G401.6 (cell line): ENCODE measurements around the gene TEKTIP1.
A peak's percentile ranks its signal among the peaks of the same experiment; 100 is the strongest.
"Not testable (repeated sequence)": the region's sequence is repeated elsewhere in the genome, so short reads cannot be mapped to it uniquely, and the experiment has no call there.

Source experiments
- FAIRE-seq: peaks from 2 replicates; lab custom pipeline; 2012; peaks lifted over from hg19 to GRCh38; lab: Jason Lieb, UNC

Gene TEKTIP1

DNA sequence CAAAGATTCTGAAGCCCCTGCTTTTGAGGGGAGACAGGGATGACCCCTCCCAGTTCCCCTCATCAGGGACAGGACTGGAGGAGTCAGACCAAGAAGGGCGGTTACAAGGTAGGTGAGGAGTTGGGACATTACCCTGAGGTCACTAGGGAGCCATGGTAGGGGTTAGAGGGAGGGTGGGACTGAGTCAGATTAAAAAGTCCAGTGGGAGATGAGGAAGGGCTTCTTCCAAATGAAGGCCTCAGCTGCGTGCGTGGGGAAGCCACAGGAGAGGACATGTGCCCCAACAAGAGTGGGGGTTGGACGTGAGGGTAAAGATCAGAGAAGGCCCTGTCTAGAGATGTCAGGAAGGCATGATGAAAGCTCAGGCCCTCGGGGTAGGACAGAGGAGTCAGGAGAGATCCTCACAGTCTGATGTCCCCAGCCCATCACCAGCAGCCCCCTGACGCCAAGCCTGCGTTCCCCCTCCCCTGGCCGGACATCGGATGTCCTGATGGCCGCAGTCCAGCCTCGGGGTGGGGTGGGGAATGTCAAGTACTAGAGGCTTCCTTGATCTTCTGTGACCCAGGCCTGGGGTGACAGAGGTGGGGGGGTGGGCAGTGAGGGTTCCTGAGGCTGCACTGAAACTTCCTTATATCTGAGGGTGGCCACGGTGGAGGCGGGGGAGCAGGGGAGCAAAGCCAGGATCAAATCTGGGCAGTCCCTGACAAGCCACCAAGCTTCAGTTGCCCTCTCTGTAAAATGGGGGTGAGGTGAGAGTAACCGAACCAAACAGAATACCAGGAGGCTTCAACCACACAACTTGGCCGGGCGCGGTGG is 24.9 kb downstream of the TEKTIP1 start:
- FAIRE-seq: no peak

DNA sequence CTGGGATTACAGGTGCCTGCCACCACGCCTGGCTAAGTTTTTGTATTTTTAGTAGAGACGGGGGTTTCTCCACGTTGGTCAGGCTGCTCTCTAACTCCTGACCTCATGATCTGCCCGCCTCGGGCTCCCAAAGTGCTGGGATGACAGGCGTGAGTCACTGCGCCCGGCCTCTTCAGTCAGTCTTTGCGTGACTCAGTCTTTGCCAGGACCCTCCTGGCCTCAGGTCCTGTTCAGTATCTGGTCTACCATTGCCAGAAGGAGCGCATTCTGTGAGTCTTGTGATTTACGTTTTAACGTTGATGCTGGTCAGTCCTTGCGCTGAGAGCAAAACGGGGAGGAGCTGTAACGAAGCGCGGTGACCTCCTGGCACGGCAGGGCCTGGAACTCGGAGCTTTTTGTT is 26.2 kb downstream of the TEKTIP1 start:
- FAIRE-seq: no peak

DNA sequence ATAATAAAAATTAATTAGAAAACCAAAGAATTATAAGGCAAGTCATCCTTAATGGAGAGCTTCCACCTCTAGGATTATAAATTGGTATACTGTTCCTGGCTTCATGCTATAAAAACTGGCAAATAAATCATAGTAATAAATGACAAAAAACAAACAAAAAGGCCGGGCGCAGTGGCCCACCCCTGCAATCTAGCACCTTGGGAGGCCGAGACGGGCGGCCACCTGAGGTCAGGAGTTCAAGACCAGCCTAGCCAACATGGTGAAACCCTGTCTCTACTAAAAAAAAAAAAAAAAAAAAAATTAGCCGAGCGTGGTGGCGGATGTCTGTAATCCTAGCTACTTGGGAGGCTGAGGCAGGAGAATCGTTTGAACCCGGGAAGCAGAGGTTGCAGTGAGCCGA is 31.1 kb downstream of the TEKTIP1 start:
- not testable (repeated sequence) for FAIRE-seq

DNA sequence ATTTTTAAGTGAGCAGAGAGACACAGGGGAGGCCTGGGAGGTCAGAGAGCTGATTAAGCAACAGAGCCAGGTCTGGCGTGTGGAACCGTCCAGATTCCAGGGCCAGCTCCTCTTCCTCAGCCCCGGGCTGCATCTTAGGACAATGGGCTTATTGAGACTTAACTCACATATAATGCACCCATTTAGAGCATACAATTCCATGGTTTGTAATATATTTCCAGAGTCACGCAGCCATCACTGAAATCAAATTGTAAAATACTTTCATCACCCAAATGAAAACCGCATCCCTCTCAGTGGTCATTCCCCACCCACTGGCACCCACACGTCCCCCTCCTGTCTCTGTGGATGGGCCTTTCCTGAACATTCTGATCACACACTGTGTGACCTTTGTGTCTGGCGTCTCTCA is 31.6 kb downstream of the TEKTIP1 start:
- no peak for FAIRE-seq

DNA sequence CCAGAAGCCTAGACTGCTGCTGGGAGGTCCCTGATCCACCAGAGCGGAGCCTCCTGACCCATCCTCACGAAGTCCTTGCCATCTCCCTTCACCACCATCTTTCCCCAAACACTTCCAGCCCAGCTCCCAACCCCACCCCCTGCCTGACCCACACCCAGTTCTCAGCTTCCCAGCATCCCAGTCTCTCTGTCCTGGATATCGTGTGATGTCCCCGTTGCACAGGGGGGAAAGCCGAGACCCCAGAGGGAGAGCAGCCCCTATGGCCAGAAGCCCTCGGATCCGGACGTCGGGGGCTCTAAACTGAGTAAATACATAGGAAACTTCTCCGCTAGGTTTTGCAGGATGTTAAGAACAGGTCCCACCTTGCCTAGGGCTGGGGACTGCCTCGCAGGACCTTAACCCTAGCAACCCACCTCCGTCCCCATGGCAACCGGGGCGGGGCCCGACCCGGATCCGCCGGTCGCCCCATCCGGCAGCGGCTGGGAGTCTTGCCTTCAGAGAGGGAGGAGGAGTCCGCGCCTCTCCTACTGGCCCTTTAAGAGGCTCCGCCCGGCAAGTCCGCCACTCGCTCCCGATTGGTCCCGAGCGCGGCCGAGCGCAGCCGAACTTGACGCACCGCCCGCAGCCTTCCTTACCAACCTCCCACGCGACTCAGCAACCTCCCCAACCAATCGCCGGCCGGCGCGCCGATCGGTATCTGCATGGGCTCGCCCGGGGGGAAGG is 33.3 kb downstream of the TEKTIP1 start:
- FAIRE-seq: peak; percentile 98

DNA sequence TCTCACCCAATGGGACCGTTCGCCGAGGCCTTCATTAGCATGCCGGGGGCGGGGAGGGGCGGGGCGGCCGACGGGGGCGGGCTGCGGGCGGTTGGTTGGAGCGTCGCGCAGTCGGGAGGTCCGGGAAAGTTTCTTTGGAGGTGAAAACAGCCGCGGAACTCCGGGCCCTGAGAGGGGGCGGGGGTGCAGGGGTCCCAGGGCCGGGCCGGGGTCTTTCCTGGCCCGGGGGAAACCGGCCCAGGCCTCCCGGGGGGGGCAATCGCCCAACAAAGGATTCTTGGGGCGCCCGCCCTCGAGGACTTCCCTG is 33.8 kb downstream of the TEKTIP1 start, which contains the start of gene HMG20B:
HMG20B (plus strand) TSS at position 90 of the 307 bp plus-strand sequence. CDS start 366 bp downstream, outside the sequence.
- FAIRE-seq: no peak

DNA sequence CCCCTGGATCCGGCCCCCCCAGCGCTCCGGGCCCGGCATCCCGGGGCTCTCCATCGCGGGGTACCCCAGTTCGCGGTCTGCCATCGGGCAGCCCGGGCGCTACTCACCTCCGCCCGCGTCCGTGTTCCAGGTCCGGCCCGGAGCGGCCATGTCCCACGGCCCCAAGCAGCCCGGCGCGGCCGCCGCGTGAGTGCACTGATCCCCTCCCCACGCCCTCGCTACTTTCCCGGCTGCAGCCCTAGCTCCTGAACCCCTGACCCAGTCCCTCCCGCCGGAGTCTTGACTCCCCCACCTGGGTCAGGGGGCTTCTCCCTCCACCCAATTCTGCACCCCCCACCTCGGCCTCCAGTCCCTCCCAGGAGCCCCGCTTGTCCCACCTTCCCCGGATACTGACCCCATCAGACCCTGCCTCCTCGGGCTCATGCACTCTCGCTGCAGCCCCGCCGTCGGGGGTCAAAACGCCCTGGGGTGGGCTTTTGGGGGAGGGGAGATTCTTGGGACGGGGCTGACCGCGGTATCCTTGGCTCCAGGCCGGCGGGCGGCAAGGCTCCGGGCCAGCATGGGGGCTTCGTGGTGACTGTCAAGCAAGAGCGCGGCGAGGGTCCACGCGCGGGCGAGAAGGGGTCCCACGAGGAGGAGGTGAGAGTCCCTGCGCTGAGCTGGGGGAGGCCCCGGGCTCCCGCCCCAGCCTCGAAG is 34.3 kb downstream of the TEKTIP1 start:
- FAIRE-seq: no peak

DNA sequence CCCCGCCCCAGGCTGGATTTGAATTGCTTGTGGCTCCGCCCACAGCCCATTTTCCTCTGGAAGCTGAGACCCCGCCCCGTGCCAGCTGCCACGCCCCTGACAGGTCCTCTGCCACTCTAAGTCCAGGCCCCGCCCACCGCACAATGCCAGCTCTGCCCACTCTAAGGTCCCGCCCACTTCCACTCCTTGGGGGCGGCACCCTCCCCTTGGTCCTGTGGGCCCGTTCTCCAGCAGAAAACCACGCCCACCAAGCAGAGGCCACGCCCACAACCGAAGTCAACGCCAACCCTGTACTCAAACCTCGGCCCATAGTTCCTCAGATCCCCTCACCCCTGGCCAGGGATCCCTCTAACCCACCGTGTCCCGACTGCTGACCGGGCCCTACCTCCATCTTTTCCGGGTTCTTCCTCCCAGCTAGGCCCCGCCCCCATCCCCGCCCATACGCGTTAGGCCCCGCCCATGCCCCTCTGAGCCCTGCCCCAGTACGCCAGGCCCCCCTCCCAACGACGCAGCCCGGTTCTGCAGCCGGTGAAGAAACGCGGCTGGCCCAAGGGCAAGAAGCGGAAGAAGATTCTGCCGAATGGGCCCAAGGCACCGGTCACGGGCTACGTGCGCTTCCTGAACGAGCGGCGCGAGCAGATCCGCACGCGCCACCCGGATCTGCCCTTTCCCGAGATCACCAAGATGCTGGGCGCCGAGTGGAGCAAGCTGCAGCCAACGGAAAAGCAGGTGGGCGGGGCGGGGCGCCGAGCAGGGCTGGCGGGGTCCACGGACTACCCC is 35.1 kb downstream of the TEKTIP1 start:
- FAIRE-seq: peak; percentile 97

DNA sequence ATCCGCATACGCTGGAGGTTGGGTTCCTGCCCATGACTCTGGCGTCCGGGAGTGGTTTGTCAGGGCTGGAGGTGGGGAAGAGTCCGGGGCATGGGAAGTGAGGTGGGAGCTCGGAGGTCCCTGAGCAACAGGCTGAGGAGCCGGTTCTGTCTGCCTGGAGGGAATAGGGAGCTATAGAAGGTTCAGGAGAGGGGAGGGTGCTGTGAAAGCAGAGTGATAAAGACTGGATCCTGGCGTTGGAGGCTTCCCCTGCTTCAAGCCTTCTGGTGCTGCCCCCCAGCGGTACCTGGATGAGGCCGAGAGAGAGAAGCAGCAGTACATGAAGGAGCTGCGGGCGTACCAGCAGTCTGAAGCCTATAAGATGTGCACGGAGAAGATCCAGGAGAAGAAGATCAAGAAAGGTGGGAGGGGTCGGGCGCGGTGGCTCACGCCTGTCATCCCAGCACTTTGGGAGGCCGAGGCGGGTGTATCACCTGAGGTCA is 36.3 kb downstream of the TEKTIP1 start:
- FAIRE-seq: no peak

DNA sequence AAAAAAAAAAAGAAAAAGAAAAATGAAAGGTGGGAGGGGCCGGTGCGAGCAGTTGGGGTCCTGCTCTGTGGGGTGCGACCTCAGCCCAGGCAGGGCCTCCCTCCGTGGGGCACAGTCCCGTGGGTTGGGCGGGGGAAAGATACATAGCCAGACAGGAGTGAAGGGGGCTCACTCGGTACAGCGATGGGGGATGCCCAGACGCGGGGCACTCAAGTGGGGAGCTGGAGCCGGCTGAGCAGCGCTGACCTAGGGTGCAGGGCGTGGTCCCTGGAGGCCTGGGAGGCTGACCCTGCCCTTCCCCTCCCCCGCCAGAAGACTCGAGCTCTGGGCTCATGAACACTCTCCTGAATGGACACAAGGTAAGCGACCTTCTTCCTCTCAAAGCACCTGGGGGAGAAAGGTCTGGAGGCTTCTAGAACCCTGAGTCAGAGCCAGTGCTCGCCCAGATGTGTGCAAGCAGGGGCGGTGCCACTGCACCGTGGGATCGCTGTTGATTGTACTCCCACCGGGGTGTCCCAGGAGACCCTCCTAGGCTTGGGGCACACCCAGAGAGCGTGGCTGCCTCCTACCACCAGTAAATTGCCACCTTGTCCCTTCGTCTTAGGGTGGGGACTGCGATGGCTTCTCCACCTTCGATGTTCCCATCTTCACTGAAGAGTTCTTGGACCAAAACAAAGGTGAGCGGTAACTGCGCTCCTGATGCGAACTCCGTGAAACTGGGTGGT is 37.1 kb downstream of the TEKTIP1 start:
- no peak for FAIRE-seq

DNA sequence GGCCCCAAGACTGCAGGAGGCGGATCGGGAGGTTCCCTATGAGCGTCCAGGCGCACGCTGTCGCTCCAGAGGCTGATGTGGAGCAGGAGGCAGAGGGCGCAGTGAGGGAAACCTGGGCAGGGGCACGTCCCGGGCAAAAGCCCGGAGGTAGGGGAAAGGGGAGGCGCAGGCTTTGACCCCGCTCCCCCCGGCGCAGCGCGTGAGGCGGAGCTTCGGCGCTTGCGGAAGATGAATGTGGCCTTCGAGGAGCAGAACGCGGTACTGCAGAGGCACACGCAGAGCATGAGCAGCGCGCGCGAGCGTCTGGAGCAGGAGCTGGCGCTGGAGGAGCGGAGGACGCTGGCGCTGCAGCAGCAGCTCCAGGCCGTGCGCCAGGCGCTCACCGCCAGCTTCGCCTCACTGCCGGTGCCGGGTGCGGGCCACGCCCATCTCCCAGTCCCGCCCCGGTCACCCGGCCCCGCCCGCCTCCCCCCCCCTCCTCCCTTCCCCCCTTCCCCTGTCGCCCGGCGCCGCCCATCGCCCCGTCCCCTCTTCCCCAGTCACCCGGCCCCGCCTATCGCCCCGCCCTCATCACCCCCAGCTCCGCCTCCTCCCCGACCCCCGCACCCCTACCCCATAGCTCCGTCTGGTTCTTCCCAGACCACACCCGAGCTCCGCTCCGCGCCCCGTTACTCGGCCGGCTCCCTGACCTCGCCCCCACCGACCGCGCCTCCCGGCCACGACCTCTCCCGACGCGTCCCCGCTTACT is 37.9 kb downstream of the TEKTIP1 start:
- no peak for FAIRE-seq

DNA sequence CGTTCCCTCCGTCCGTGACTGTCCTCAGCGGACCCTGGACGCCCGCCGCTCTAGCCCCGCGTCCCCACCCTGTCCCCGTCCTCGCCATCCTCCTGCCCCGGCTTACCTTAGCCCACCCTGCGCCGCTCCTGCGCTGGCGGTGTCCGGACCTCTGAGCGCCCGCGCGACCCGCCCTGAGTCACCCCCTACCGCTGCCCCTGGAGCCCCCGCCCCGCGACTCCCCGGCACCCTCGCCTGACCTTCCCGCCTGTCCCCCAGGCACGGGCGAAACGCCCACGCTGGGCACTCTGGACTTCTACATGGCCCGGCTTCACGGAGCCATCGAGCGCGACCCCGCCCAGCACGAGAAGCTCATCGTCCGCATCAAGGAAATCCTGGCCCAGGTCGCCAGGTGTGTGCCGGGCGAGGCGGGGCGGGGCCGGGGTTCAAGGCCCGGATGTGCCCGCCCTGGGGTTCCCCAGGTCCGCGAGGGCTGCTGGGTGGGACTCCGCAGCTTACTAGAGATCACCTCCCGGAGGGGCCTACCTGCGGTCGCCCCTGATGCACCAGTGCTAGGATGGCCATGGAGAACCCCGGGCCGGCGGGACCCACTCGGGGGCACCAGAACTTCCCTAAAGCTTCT is 38.9 kb downstream of the TEKTIP1 start:
- no peak for FAIRE-seq

DNA sequence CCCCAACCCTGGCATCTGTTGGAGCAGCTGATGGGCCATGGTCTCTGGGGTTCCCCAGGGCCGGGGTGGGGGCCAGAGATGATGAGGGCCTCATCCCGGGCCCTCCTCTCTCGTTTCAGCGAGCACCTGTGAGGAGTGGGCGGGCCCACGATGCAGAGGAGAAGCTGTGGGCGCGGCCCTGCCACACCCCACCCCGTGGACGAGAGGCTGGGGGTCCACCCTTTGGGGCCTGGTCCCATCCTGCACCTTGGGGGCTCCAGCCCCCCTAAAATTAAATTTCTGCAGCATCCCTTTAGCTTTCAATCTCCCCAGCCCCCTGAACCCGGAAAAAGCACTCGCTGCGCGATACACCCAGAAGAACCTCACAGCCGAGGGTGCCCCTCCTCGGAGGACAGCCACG is 39.4 kb downstream of the TEKTIP1 start:
- no peak for FAIRE-seq

DNA sequence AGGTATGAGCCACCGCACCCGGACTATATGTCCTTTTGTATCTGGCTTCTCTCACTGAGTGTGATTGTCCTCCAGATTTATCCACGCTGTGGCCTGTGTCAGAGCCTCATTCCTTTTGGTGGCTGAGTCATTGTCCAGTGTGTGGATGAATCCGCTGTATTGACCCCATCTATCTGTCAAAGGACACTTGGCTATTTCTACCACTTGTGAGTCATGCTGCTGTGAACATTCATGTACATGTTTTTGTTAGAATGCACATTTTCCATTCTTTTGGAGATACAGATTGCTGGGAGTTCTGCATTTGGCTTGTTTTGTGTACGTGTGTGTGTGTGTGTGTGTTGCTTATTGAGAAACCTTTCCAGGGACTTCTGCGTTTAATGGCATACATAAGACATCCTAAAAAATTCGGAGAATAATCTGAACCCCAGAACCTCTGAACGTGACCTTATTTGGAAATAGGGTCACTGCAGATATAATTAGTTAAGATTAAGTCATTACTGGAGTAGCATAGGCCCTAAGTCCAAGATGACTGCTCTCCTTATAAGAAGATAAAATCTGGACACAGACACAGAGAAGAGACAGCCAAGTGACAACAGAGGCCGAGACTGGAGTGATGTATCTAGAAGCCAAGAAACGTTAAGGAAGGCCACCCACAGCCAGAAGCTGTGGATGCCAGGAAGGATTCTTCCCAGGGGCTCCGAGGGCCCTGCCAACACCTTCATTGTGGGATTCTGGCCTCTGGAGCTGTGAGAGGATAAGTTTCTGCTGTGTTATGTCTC is 41.4 kb downstream of the TEKTIP1 start:
- FAIRE-seq: no peak

DNA sequence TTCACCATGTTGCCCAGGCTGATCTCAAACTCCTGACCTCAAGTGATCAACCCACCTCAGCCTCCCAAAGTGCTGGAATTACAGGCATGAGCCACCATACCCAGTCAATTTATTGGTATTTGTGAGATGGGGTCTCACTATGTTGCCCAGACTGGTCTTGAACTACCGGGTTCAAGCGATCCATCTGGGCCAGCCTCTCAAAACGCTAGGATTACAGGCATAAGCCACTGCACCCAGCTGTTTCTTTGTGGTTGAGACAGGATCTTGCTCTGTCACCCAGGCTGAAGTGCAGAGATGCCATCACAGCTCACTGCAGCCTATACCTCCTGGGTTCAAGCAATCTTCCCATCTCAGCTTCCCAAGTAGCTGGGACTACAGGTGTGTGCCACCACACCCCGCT is 42.8 kb downstream of the TEKTIP1 start:
- FAIRE-seq: not testable (repeated sequence)

DNA sequence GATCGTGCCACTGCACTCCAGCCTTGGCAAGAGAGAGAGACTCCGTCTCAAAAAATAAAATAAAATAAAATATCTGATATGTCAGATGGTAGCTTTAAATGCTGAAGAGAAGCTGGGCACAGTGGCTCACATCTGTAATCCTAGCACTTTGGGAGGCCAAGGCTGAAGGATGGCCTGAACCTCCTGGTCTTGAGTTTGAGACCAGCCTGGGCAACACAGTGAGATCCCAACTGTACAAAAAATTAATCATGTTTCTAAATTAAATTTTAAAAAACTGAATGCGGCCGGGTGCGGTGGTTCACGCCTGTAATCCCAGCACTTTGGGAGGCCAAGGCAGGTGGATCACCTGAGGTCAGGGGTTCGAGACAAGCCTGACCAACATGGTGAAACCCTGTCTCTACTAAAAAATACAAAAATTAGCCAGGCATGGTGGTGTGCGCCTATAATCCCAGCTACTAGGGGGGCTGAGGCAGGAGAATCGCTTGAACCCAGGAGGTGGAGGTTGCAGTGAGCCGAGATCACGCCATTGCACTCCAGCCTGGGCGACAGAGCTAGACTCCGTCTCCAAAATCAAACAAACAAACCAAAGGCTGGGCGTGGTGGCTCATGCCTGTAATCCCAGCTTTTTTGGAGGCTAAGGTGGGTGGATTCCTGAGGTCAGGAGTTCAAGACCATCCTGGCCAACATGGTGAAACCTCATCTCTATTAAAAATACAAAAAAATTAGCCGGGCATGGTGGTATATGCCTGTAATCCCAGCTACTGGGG is 45.2 kb downstream of the TEKTIP1 start:
- FAIRE-seq: not testable (repeated sequence)

DNA sequence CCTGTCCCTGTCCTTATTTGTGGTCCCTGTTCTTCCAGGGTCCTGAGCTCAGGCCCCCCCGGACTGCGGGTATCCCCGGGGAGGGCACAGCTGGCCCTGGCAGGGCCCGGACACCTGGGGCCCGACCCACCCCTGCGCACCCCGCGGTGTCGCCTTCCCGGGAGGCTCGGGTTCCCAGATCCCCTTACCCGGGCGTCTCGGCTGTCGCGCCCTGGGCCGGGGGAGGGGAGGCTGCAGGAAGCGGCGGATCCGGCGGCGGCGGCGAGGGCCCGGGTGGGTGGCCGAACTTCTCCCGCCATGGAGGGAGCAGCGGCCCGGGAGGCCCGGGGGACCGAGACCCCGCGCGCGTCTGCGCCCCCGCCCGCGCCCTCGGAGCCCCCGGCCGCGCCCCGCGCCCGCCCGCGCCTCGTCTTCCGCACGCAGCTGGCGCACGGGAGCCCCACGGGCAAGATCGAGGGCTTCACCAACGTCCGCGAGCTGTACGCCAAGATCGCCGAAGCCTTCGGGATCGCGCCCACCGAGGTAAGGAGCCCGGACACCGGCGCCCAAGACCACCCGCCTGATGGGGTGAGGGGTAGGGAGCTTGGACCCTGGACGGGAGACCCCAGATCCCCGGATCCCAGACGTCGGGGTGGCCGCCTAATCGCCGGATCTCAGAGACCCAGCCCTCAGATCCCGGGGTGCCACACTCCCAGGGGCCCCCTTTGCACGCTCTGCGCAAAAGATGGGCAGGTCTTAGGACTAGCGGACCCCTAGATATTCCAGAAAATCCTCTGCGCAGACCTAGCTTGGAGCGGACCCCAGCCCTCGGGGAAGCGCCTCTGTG is 46.5 kb downstream of the TEKTIP1 start, which contains the start of gene GIPC3:
GIPC3 (plus strand) TSS at position 178 of the 826 bp plus-strand sequence; CDS start at position 298, 120 bp downstream.
- no peak for FAIRE-seq
